AG08395 (cell line): Measurements from ENCODE around the gene HAS3.
"Not testable (repeated sequence)": the region's sequence is repeated elsewhere in the genome, so short reads cannot be mapped to it uniquely, and the experiment has no call there.

Experiments used
- DNase-seq: peaks from one replicate; pipeline ENCODE4 v3.0.0; 2012; ENCODE audit warnings: mixed read lengths, low spot score

HAS3 gene

DNA sequence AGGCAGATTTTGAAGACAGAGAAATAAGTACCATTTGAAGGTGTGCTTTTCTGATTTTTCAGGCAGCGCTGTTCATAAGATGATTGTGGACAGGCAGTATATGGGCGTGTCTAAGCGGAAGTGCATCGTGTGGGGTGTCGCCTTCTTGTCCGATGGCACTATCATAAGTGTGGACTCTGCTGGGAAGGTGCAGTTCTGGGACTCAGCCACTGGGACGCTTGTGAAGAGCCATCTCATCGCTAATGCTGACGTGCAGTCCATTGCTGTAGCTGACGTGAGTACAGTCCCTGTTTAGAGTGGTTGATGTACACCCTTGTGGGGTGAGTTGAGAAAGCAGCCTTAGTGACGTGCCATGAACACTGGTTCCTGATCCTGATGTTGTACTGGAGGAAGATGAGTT, 37.7 kb downstream of the HAS3 start:
- no peak for DNase-seq

DNA sequence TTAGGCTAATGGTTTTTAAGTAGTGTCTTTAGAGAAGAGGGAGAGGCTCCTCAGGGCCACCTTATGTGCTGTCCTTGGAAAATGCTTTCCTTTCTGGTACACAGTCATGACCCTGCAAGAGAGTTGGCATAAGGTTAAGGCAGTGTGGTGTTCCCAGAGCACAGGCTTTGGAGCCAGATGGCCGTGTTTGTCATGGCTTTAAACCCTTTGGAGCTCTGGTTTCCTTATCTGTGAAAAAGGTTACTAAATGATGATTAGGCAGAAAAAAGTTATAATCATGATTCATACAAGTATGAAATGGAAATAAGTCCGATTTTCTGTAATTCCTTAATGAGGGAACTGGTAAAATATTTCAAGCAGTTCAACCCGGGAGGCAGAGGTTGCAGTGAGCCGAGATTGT, 40.2 kb downstream of the HAS3 start:
- DNase-seq, result no peak

DNA sequence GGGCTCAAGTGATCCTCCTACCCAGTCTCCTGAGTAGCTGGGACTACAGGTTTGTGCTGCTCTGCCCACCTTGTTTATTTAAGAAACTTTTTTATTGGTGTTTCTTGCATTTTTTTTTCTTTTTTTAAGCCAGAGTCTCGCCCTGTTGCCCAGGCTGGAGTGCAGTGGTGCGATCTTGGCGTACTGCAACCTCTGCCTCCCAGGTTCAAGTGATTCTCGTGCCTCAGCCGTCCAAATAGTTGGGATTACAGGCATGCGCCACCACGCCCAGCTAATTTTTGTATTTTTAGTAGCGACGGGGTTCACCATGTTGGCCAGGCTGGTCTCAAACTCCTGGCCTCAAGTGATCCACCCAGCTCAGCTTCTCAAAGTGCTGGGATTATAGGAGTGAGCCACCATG, 44.2 kb downstream of the HAS3 start:
- DNase-seq, result not testable (repeated sequence)

DNA sequence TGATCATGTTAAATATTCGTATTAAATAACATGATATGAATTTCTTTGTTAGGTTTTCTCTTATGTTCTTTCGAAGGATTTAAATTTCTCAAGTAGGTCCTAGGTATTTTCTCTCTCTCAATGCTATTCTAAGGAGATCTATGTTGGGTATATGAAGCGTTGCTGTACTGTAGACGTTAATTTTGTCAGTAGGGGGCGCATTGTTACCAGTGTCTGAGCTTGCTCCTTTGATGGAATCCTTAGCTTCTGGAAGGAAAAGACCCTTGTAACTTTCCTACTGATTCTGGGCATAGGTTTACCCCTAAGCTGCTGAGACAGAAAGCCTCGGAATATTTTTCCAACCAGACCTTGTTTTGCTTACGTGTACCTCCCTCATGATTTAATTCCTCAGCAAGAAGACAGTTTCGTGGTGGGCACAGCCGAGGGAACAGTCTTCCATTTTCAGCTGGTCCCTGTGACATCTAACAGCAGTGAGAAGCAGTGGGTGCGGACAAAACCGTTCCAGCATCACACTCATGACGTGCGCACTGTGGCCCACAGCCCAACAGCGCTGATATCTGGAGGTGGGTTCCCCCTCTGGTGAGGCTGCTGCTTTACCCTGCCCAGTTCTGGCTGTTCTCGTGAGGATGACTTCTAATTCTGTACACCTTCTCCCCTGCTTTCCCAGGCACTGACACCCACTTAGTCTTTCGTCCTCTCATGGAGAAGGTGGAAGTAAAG, 44.9 kb downstream of the HAS3 start:
- DNase-seq, result peak; percentile 79

DNA sequence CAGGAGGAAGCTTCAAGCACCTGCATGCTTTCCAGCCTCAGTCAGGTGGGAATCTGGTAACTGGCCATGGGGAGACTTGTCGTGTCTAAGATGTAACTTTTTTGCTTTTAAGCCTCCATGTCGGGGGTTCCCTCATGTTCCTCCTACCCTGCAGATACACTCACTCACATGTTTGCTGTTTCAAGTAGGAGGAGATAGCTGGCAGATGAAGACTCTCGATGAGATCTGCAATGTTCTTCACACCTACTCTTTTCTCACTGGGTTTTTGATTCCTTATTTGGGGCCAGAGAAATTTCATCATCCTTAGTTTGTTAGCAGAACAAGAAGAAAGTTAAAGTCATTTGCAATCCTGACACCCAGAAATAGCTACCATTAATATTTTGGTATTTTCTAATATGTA, 51.7 kb downstream of the HAS3 start:
- no peak for DNase-seq

DNA sequence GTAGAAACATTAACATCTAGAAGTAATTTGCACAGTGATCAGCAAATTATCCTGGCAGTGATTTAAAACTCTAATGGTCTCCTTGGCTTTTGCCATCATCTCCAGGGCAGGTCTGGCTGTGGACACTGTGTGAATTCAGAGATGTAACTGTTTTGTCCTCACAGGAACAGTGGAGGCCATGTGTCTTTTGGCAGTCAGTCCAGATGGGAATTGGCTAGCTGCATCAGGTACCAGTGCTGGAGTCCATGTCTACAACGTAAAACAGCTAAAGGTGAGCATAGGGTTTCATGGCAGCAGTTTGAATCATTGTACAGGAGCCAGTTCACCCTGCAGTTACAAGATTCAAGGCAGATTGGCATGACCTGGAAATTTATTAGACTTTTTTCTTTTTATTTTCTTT, 54.7 kb downstream of the HAS3 start:
- DNase-seq, result no peak

DNA sequence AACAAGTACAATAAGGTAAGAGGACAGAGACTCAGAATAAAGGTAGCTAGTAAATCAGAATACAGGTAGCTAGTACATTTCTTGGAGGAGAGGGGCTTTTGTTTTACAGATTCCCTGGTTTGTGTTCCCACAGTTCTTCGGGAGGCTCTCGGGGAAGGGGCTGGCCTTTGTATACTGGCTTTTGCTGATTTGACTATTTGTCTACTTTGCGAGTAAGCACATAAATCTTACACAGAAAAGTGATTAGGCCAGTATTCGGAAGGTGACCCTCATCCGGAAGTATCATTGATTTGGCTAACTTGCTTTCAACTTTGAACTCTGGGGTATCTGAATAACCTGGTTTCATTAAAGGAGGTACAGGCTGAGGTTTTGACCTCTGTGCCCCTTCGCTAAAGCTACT, 60.1 kb downstream of the HAS3 start:
- no peak for DNase-seq

DNA sequence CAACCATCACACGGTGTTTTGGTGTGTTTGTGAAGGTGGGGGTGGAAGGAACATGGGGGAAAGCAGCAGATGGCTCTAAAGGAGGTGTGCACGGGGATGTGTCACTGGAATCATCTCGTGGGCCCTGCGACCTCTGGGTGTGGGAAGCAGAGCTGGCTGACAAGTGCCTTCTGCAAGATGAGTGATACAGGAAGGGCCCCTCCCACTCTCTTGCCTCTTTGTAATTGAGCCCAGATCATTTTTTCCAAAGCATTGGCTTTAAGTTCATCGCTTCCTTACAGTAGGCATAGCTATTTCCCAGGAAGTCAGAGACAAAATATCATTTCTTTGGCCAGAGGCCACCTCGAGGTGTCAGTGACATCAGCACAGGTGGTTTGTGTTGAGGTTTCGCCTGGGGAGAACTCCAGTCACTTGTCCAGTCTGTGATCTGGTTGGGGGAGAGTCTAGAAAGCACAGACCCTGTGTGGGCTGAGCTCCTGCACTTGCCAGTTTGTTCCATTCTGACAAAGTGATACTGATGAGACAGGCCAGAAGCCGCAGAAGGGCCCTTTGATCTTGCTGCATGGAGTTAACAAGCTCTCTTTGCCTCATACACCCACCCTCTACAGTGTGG, 60.9 kb downstream of the HAS3 start:
- peak; percentile 29 for DNase-seq

DNA sequence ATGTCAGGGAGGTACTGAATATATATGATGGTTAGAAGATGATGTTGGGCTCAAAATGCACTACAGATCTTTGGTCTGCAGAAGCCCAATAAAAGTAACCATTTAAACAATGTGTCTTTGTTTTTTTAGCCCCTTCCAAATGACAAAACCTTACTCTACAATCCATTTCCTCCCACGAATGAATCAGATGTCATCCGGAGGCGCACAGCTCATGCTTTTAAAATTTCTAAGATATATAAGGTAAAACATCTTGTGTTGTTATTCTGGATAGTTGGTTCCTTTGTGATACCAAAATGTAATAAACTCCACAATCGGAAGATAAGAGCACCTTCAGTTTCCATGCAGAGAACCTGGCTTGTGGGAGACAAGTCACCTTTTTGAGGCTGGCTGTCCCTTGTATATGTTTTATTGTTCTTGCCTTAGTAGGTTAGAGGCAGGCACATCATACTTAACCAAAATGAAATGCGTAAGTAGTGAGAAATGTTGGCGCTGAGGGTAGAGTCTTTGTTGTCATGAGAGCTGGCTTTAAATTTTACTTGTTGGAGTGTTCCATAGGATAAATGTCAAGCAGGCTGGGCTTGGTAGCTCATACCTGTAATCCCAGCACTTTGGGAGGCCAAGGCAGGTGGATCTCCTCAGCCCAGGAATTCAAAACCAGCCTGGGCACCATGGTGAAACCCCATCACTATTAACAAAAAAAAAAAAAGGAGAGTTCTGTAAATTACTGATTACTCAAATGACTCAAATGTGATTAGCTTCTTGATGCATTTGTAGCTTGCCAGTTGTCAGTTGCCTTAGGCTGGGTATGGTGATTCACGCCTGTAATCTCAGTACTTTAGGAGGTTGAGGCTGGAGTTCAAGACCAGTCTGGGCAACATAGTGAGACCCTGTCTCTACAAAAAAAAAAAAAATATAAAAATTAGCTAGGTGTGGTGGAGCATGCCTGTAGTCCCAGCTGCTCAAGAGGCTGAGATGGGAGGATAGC, 61.8 kb downstream of the HAS3 start:
- no peak for DNase-seq
